GM18858 (cell line): ENCODE data around the gene ALPK3.

Source experiments
- ATAC-seq: cut with Tn5 transposase; IDR thresholded peaks from one replicate; pipeline ENCODE4 v1.9.1; 2021; ENCODE audit not compliant: unreplicated experiment

The ALPK3 gene

DNA sequence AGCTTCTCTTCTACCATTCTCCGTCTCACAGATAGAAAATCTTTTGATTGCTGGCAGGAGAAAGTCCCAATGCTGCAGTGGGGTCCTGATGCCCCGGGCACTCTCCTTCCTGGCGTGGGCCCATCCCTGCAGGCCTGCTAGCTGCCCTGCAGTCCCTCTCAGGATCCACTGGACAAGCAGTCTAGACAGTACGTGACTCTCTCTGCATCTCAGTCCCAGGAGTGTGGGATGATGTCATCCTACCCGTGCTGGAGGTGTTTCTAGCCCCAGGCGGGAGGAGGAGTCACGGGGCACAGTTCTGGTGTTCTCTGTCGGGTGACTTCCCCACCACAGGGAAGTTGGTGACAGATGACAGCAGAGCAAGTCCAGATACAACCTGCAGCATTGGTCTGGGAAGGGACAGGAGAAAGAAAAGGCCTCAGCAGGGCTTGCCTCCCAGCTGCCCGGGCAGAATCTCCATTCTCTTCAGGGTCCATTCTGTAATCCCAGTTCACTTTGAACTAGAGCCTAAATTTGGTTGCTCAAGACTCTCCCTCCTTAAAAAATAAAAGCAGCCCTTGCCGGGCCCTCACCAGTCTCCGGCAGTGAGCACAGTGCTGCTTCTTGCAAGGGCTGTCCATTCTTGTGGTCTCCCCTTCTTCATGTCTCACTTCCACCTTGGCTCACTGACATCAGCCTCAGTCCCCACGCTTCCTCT, 97.9 kb downstream of the ALPK3 start:
- ATAC-seq, result peak; percentile 97

- ATAC-seq, result no peak
Measured at GRCh38 chr15:84915606-84915958, 98.4 kb downstream of the ALPK3 start.

- ATAC-seq, result no peak
Measured at GRCh38 chr15:84917452-84917851, 100.3 kb downstream of the ALPK3 start.

DNA sequence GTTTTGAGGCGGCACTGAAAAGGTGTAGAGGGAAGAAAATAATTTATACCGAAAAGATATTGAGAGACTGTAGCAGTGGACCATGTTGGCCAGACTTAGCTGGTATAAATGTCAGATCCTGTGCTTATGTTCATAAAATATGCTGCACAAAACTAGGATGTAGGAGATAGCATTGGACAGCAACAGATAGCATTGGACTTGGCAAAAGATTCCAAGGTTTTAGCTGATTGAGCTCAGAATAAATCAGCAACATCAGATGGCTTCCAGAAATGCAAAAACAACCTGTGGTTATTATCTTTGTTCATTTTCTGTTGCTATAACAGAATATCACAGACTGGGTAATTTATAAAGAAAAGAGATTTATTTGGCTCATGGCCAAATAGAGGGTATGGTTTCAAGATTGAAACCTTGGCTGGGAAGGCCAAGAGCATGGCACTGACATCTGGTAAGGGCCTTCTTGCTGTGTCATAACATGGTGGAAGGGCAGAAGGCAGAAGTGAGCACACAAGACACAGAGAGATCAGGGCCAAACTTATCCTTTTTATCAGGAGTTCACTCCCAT, 102.0 kb downstream of the ALPK3 start:
- no peak for ATAC-seq

DNA sequence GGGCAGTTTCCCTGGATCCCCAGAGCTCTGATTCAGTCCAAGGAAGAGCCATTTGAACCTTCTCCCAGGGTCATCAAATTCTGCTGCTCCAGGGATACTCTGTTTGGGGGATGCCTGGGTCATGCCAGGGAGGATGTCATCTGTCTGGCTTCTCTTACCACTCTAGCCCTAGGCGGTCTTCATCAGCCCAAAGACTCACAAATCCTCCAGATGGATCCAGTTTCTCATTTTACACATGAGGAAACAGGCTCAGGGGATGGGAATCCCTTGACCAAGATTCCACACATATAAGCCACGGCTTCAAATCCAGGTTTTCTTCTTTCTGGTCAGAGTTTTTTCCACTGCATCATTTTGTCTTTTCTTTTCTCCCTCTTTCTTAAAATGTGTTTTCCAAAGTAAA, 104.0 kb downstream of the ALPK3 start:
- no peak for ATAC-seq

DNA sequence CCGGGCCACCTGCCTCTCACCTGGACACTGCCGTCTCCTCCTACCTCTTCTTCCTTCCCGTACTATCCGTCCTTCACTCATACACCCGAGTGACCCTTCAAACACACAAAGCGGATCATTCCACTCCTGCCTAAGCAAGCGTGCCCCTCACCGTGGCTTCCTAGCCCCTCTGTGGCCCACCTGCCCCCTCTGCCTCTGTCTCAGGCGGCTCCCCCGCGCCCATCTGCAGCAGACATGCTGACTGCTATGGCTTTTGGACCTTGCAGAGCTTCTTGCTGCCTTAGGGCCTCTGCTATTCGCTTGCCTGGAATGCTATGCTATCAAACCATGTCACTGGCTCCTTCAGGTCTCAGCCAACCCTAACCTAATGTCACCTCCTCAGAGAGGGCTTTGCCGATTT, 105.4 kb downstream of the ALPK3 start:
- ATAC-seq, result no peak
